ENCODE measurements around the gene FHL3.
"Not testable (repeated sequence)": the region's sequence is repeated elsewhere in the genome, so short reads cannot be mapped to it uniquely, and the experiment has no call there.

The FHL3 gene

DNA sequence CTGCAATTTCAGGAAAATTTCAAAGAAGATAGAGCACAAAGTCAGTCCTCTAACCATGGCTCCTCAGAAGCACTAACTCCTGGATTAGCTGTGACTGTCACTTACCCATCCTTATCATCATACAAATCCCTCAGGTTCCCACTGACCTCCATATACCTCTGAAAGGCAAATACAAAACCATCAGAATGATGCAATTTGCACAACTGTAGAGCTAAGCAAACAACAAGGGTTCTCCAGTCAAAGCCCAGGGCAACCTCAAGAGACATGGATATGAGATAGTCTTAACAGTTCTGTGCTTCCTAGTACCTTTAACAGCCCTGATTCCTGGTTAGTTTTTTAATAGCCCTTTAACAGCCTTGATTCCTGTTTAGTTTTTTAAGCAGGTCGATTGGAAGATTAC is 17.6 kb downstream of the FHL3 start:
- no peak for DNase-seq (ENCODE audit: low spot score)

DNA sequence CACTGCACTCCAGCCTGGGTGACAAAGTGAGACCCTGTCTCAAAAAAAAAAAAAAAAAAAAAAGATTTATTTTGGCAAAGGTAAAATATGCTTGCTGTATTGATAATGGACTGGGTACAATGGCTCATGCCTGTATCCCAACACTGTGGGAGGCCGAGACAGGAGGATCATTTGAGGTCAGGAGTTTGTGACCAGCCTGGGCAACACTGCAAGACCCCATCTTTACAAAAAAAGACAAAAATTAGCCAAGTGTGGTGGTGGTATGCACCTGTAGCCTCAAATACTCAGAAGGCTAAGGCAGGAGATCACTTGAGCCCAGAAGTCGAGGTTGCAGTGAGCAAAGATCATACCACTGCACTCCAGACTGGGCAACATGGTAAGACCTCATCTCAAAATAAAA is 21.8 kb downstream of the FHL3 start:
- DNase-seq (ENCODE audit: low spot score) = no peak

DNA sequence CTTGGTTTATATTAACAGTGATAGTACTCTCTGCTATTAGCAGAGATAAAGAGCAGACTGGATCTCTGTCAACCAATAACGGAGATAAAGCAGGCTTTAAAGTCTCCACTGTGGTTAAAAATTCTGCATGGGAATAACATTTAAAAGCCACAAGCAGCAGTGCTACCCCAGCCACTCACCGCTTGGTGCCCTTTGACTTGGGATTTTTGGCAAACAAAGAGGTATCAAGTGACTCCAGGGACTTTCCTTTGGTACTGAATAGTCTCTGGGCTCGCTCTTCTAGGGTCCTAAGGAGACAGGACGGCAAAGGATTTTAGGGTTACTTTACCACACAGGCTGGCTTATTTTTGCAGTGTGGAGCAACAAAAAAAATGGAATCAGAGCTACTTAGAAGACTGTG is 26.8 kb downstream of the FHL3 start:
- no peak for DNase-seq (ENCODE audit: low spot score)

DNA sequence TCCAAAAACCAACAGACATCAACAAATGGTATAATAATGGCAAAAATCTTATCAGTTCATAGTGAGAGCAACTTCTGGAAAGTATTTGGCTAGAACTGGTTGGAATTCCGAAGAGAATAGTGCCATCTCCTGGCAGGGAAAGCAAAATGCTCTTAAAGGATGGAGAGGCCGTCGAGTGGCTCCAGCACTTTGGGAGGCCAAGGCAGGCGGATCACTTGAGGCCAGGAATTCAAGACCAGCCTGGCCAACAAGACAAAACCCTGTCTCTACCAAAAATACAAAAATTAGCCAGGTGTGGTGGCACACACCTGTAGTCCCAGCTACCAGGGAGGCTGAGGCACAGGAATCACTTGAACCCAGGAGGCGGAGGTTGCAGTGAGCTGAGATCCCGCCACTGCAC is 30.2 kb downstream of the FHL3 start:
- DNase-seq (ENCODE audit: low spot score) = peak; percentile 56

DNA sequence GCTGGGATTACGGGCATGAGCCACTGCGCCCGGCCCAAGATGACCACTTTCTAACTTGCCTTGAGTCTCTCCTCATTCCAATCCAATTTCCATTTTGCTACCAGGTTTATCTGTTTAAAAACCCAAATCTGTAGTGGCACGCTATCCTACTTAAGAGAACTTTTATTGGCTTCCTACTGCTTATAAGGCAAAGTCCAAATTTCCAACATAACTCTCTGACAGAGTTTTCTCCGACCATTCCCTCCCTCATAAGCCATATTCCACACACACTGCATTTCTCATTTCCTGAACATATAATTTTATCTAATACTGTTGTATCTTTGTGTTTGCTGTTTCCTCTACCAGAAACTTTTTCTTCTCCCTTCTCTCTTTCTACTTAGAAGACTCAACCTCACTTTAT is 30.7 kb downstream of the FHL3 start:
- DNase-seq (ENCODE audit: low spot score) = no peak

DNA sequence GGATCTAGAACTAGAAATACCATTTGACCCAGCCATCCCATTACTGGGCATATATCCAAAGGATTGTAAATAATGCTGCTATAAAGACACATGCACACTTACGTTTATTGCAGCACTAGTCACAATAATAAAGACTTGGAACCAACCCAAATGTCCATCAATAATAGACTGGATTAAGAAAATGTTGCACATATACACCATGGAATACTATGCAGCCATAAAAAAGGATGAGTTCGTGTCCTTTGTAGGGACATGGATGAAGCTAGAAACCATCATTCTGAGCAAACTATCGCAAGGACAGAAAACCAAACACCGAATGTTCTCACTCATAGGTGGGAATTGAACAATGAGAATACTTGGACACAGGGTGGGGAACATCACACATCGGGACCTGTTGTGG is 31.6 kb downstream of the FHL3 start:
- not testable (repeated sequence) for DNase-seq (ENCODE audit: low spot score)

DNA sequence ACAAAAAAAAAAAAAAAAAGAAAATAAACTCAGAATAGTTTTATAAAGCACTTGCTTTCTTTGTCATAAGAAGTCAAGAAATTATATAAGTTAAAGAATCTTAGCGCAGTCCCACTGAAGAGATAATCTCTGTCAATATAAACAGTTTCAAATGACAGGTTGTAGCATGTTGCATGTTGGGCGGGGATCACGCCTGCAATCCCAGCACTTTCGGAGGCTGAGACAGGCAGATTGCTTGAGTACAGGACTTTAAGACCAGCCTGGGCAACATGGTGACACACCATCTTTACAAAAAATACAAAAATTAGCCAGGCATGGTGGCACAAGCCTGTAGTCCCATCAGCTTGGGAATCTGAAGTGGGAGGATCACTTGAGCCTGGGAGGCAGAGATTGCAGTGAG is 40.0 kb downstream of the FHL3 start:
- DNase-seq (ENCODE audit: low spot score) = no peak

DNA sequence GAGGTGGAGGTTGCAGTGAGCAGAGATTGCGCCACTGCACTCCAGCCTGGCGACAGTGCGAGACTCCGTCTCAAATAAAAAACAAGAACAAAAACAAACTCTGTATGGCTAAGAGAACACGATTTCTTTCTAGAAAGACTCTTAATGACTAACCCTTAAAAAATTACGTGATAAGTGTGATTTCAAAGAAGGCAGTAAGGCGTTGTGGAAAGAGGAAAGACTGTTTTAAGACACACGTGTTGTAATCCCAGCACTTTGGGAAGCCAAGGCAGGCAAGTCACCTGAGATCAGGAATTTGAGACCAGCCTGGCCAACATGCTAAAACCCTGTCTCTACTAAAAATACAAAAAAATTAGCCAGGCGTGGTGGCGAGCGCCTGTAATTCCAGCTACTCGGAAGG is 41.2 kb downstream of the FHL3 start:
- DNase-seq (ENCODE audit: low spot score) = not testable (repeated sequence)

DNA sequence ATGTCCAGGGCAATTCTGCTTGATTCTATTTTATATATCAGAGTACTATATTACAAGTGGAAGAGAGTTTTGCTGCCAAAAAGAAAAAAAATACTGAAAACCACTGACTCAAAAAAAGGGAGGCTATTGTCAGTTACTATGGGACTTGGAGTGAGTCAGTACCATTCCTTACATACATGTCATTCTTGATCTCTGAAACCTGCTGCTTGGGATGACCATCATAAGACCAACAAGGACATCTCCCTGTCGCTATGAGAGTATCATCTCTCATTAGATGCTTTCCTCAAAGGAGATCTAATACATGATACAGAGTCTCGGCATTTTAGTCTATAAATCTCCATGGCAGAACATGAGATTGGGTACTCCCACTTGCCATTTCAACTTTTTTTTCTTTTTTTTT is 46.6 kb downstream of the FHL3 start:
- DNase-seq (ENCODE audit: low spot score) = no peak

DNA sequence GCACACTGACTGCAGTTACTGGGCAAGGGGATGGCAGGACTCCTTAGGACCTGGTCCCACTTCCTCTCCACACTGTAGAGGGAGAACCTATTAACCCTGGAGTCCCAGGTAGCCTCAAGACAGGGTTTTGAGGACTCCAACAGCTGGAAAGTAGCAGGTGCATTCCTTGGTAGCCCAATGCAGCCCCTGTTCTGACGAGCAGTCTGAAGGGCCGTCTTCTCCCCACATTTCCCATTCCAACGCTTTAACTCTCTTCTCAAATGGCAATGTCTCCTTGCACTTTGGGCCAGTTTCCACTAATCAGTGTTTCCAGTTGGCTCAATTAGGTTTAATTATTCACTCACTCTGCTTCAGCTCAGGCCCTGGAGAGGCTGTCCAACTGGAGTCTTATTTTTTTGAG is 49.6 kb downstream of the FHL3 start:
- no peak for DNase-seq (ENCODE audit: low spot score)

DNA sequence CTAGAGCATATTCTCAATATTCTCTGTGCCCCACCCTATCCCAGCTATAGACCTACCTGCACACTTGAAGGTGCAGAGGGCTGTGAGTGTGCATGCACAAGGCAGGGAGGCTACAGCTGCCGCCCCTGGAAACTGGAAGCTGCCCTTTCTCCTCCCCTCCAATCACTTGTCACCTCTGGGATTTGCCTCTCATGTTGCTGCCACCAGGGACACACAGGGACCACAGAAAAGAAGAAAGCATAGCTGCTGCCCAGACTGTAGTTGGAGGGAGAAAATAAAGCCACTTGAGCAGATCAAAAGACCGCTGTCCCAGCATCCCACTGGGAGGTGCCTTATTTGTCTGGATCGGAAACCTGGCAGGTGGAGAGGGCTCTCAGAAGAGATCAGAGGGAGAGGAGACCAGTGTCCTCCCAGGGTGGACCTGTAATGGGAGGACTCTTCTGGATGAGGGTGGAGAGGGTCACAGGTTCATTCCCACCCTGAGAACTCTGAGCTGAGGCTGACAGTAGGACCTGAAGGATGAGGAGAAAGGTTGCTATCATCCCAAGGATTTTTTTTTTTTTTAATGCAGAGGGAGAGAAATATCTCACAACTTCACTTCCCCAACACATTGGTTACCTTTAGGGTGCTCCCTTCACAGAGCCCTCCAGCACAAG is 50.9 kb downstream of the FHL3 start:
- DNase-seq (ENCODE audit: low spot score) = no peak

DNA sequence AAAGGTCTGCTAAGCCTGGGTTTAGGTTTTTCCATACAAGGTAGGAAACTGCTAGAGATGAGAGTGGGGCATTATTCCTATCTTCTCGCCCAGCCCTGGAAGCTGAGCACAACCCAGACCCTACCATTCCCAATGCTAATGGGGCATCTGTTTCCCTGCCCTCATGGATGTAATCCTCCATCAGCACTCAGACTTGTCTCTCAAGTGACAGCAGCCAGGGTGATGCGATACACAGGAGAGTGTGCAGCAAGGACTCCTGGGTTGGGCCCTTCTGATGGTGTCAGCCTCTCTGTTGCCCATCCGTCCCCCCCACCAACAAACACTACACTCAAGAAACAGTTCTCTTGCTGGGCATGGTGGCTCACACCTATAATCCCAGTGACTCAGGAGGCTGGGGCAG is 52.6 kb downstream of the FHL3 start:
- DNase-seq (ENCODE audit: low spot score) = no peak

DNA sequence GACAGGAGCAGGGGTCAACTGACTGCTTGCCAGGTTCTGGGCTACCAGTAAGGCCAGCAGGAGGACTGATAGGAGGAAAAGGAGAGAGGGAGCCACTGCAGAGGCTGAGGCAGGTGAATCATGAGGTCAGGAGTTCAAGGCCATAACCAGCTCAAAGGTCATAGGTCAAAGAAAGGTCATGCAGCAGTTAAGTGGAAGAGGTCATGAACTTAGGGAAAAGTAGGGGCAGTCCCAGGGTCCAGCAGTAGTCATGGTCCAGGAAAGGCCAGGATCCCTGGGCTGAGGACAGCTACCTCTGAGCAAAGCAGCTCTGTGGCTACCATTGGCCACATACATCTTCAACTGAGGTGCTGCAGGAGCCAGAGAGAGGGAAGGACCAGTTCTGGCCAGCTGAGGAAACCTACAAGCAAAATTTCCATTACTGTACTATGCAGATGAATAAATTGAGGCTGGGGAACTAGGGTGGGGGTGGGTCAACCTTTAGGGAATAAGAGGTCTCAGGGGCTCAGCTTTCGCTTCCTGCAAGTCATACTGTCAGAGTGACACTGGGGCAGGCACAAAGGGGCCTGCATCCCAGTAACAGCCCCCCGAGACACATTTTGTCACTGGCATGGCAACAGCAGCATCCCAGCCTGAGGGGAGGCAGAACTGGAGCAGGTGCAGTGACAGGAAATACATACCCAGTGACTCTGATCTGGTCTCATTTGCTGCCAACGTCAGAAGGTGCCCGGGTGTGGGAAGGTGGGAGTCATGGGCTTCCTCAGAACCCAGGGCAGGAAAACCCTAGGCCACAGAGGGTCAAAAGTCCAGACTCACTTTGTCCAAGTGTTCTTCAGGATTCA is 53.3 kb downstream of the FHL3 start:
- no peak for DNase-seq (ENCODE audit: low spot score)

DNA sequence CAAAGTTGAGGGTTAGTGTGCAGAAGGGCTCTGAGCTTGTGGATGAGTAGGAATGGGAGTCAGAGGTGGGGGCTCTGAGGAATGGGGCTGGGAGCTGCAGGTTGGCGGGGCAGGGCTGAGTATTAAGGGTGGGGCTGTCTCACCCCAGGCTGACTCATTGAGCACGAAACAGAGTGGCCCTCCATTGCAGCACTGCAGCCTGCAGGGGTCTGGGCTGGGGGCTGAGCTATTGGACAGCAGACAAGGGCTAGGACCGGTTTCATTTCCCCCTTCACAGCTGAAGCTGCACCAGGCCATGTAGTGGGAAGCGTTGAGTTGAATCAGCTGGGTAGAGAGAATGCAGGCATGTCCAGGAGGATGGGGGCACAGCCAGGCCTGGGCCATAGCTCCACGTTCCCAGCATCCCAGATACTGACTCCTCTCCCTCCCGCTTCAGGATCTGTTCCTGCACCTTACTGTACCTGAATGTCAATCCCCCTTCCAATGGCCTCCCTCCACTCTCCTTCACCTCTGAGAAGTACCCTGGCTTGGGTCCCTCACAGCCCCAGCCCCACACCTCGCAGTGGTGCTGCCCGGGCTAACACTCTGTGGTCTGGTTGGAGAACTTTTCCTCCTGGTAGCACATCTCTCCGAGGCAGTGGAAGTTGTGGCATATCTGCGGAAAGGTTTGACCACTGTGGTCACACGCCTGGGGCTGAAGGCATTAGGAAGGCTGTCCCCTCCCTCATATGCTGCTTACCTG is 54.1 kb downstream of the FHL3 start:
- DNase-seq (ENCODE audit: low spot score) = no peak

DNA sequence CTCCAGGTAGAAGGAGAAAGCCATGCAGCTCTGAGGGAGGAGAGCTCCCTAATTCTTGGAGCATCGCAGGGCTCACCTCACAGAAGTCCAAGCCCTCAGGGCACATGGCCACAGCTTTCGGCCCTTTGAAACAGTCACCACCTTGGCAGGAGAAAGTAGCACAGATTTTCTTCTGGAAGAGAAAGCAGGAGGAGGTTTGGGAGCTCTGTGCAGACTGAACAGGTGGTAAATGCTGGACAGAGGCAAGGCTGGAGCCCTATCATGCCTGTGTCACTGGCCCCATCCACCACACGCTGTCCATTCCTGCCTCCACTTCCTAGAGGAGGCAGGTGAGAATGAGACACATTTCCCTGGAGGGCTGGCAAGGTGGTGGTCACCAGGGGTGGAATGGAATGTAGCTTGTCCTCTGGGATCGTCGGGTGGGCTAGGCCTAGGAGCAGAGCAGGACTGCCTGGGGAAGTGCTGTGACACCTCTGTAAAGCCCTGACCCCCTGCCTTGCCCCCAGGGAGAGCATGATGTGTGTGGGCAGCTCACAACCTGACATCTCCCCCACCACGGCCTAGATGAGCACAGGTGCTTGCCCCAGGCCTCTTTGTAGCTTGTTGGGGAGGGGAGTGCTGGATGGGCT is 55.7 kb downstream of the FHL3 start:
- no peak for DNase-seq (ENCODE audit: low spot score)

DNA sequence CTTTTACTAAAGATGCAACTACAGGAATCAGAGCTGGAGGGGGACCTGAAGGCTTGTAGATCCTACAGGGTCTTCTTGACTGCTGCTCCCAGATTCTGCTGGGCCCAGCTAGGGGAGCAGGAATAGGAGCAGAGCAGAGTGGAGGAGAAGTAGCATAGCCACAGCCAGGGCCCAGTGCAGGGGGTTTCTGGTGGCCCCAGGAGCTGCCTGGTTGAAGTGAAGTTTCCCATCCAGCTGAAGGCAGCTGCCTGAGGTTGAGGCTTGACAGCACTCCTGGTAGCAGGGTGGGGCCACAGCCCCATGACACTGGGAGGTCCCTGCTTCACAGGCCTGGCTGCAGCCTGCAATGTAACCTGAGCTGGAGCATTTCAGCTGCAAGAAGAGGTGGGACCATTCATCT is 56.5 kb downstream of the FHL3 start:
- DNase-seq (ENCODE audit: low spot score) = no peak

DNA sequence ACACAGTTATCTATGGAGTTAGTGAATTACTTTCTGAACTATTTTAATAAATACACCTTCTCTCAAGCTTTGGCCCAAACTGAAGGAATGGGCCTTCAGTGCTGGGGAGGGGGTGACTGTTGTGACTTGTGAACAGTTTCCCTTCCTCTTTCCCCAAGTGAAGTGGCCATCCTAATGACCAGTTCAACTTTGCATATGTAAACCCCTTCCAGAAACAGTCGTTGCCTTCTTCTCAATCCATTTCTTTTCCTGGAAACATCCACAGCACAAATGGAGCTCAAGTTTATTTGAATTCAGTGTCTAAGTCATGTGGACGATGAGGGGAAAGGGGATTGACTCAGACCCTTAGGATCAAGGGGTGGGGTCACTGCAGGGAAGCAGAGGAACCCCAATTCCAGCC is 57.1 kb downstream of the FHL3 start:
- no peak for DNase-seq (ENCODE audit: low spot score)

DNA sequence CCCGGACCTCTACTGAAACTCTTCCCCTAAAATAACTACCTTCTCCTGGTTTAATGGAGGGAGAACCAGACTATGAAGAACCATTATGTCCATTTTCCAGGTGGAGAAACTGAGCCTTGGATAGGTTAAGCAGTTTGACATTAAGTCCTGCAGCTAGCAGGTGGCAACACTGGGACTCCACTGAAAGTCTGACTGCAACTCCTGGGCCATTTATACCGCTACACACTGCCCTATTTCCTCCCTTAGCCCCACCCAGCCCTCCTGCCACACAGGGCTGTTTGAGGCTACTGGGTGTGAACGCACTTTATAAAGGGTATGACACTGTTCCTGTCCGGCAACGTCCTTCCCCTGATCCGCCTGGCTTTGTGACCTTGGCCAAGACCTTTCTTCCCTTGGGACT is 58.0 kb downstream of the FHL3 start:
- DNase-seq (ENCODE audit: low spot score) = no peak

All from pons (tissue), 1 donor.